Measurements from ENCODE around the gene RXRB.

RXRB gene

GRCh38 chr6:33183071-33183683 is 17.3 kb downstream of the RXRB start:
- Histone ChIP-seq H3K9ac (ENCODE audit: low read depth, low read length) (no peak overlapping the region), H3K9me3 (ENCODE audit: control insufficient read depth, insufficient read depth, low read length) (no peaks in the 10 kb centered on the region), H3K4me1 (ENCODE audit: insufficient read depth, low read length) (no peaks in the 10 kb centered on the region), H3K36me3 (ENCODE audit: insufficient read depth, low read length) (no peaks in the 10 kb centered on the region)

GRCh38 chr6:33181141-33181540 is 19.3 kb downstream of the RXRB start:
- Histone ChIP-seq H3K9me3 (ENCODE audit: control insufficient read depth, insufficient read depth, low read length) (no peaks in the 10 kb centered on the region), H3K36me3 (ENCODE audit: insufficient read depth, low read length) (no peaks in the 10 kb centered on the region), H3K9ac (ENCODE audit: low read depth, low read length) (no peak overlapping the region), H3K4me1 (ENCODE audit: insufficient read depth, low read length) (no peaks in the 10 kb centered on the region)

GRCh38 chr6:33178755-33179475 is 21.6 kb downstream of the RXRB start:
- no peaks in the 10 kb centered on the region for H3K36me3 ChIP-seq (ENCODE audit: insufficient read depth, low read length)
- no peak overlapping the region for H3K9ac ChIP-seq (ENCODE audit: low read depth, low read length)
- no peaks in the 10 kb centered on the region for H3K4me1 ChIP-seq (ENCODE audit: insufficient read depth, low read length)
- H3K9me3 ChIP-seq (ENCODE audit: control insufficient read depth, insufficient read depth, low read length) = no peaks in the 10 kb centered on the region

DNA sequence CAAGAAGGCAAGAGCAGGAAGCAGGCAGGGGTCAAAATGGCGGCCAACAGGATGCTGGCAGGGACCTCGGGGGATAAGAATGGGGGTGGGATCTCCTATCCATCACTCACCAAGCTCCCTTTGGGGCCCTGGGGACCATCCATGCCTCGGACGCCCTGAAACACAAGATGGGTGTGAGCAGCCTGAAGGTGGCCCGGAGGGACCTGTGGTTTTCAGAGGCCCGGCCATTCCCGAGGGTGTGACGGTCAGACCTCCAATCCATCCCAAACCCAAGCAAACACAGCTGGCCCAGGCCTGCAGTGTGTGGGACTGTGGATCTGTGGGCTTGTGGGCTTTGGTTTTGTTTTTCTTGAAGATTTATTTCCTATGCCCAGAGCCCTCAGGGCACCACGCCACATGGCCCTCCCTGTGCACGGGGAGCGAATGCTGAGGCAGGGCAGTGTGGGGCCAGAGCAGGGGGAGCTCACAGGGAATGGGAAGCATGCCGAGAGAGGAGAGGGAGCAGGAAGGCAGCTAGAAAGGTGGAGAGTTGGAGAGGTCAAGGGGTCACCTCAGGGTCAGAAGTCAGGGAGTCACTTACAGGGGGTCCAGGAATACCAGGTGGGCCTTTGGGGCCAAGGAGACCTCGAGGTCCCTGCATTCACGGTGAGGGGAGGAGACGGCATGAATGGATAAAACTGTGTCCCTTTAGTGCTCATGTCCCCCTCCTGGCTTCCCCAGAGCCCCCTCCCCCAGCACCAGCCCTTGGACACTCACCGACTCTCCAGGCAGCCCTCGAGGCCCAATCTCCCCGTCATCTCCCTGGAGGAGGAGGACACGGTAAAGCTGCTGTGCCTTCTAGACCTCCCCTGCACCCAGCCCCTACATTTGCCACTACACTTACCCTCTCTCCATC is 22.7 kb downstream of the RXRB start:
- H3K9me3 ChIP-seq (ENCODE audit: control insufficient read depth, insufficient read depth, low read length) = no peaks in the 10 kb centered on the region
- H3K9ac ChIP-seq (ENCODE audit: low read depth, low read length) = no peak overlapping the region
- H3K4me1 ChIP-seq (ENCODE audit: insufficient read depth, low read length) = no peaks in the 10 kb centered on the region

DNA sequence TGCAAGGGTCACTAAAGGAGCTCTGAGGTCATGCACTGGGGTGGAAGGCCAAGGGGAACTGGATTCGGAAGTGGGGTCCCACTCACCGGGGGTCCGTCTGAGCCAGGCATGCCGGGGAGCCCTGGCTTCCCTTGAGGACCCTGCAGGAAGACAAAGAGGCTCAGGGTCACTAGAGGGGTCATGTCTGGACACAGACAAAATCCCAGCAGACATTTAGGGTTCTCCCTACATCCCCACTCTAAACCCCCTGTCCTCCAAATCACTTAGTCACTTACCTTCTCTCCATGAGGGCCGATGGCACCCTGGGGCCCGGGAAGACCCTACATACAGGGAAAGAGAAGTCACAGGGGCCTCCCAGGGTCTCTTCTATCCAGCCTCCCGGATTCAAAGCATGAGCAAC is 23.6 kb downstream of the RXRB start:
- Histone ChIP-seq H3K9me3 (ENCODE audit: control insufficient read depth, insufficient read depth, low read length) (no peaks in the 10 kb centered on the region), H3K36me3 (ENCODE audit: insufficient read depth, low read length) (no peaks in the 10 kb centered on the region), H3K9ac (ENCODE audit: low read depth, low read length) (no peak overlapping the region), H3K4me1 (ENCODE audit: insufficient read depth, low read length) (no peaks in the 10 kb centered on the region)

More for the DNA sequence above, 22.7 kb downstream of the RXRB start:
- H3K36me3 ChIP-seq (ENCODE audit: insufficient read depth, low read length) = no peaks in the 10 kb centered on the region

- H3K9ac ChIP-seq (ENCODE audit: low read depth, low read length) = no peak overlapping the region
- no peaks in the 10 kb centered on the region for H3K4me1 ChIP-seq (ENCODE audit: insufficient read depth, low read length)
- no peaks in the 10 kb centered on the region for H3K9me3 ChIP-seq (ENCODE audit: control insufficient read depth, insufficient read depth, low read length)
- H3K36me3 ChIP-seq (ENCODE audit: insufficient read depth, low read length) = no peaks in the 10 kb centered on the region
Observed at GRCh38 chr6:33175436-33176069, 24.9 kb downstream of the RXRB start.

DNA sequence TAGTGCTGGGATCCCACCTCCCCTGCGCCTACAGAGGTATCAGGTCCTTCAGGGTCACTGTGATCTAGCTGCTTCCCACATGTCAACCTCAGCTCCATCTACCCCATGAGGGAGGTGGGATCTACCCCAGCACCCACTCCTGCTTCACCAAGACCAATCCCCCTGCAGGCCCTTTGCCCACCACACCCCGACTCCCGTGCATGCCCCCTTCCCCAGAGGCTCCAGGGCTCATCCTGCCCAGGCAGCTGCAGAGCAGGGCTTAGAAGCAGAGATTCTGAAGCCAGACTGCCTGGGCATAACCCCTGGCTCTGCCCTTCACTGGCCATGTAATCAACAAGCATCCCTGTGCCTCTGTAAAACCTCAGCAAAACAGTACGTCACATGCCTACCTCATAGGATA is 25.7 kb downstream of the RXRB start:
- Histone ChIP-seq H3K9ac (ENCODE audit: low read depth, low read length) (no peak overlapping the region), H3K36me3 (ENCODE audit: insufficient read depth, low read length) (no peaks in the 10 kb centered on the region), H3K4me1 (ENCODE audit: insufficient read depth, low read length) (no peaks in the 10 kb centered on the region), H3K9me3 (ENCODE audit: control insufficient read depth, insufficient read depth, low read length) (no peaks in the 10 kb centered on the region)

DNA sequence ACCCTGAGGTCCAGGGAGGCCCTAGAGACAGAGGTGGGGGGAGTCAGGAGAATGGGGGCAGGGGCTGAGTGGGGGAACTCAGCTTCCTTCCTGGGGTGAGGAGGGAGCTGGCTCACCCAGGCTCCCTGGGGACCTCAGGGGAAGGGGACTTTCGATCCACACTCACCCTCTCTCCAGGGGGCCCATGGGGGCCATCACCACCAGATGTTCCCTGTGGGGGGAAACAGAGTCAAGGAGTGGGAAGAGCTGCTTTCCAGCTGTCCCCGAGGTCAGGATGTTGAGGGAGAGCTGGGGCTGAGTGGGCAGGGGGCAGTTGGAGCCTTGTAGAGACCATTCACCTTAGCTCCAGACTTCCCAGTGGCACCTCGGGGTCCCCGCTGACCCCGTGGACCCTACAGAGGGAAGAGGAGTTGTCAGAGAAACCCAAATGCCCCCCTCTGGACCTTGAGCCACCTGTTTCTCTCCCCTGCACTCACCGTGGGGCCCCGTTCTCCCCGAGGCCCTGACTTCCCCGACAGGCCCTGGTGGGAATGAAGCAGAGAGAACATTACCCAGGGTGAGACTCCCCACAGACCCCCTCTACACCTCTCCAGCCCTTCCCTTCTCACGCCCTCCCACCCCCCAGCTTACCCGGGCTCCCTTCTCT is 26.8 kb downstream of the RXRB start:
- H3K36me3 ChIP-seq (ENCODE audit: insufficient read depth, low read length) = no peaks in the 10 kb centered on the region
- no peaks in the 10 kb centered on the region for H3K4me1 ChIP-seq (ENCODE audit: insufficient read depth, low read length)
- H3K9ac ChIP-seq (ENCODE audit: low read depth, low read length) = no peak overlapping the region
- H3K9me3 ChIP-seq (ENCODE audit: control insufficient read depth, insufficient read depth, low read length) = no peaks in the 10 kb centered on the region

- Histone ChIP-seq H3K4me1 (ENCODE audit: insufficient read depth, low read length) (no peaks in the 10 kb centered on the region), H3K9me3 (ENCODE audit: control insufficient read depth, insufficient read depth, low read length) (no peaks in the 10 kb centered on the region), H3K9ac (ENCODE audit: low read depth, low read length) (no peak overlapping the region), H3K36me3 (ENCODE audit: insufficient read depth, low read length) (no peaks in the 10 kb centered on the region)
Observed at GRCh38 chr6:33172688-33173534, 27.6 kb downstream of the RXRB start.

GRCh38 chr6:33171880-33172687 is 28.4 kb downstream of the RXRB start:
- H3K9me3 ChIP-seq (ENCODE audit: control insufficient read depth, insufficient read depth, low read length) = no peaks in the 10 kb centered on the region
- H3K9ac ChIP-seq (ENCODE audit: low read depth, low read length) = no peak overlapping the region
- H3K36me3 ChIP-seq (ENCODE audit: insufficient read depth, low read length) = no peaks in the 10 kb centered on the region
- no peaks in the 10 kb centered on the region for H3K4me1 ChIP-seq (ENCODE audit: insufficient read depth, low read length)

DNA sequence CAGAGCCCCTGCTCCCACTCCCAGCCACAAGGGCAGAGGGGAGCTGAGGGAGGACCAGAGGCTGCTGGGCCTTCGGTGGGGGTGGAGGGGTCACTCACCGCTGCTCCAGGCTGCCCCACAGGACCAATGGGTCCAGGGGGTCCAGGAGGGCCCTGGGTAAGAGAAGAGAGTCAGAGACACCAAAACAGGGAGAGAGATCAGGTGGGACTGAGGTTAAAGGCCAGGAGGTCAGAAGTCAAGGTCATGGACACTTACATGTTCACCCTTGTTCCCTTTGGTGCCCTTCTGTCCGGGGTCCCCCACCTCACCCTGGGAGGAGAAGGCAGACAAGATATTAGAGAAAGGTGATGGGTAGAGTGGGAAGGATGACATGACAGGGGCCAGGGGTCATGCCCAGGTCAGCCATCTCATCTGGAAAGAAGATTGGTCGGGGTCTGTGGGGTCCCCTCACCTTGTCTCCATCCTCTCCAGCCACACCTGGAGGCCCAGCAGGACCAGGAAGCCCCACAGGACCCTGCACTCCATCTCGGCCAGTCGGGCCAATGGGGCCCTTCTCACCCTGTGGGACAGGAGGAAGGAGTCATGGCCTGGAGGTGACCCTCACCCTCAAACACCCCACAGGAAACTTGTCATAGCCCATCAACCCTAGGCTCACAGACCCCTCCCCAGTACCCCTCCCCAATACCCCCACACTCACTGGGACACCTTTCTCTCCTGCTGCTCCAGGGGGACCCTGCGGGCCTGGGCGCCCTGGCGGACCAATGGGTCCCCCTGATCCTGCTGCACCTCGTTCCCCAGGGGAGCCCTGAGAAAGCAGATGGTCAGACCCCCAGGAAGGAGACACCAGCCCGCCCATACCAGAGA is 29.2 kb downstream of the RXRB start:
- no peaks in the 10 kb centered on the region for H3K9me3 ChIP-seq (ENCODE audit: control insufficient read depth, insufficient read depth, low read length)
- H3K36me3 ChIP-seq (ENCODE audit: insufficient read depth, low read length) = no peaks in the 10 kb centered on the region
- no peaks in the 10 kb centered on the region for H3K4me1 ChIP-seq (ENCODE audit: insufficient read depth, low read length)
- no peak overlapping the region for H3K9ac ChIP-seq (ENCODE audit: low read depth, low read length)
